Panc1 (cell line): ENCODE data around the gene RPP38. TPM values are rescaled to one million over a fixed set of nuclear protein-coding genes. Genes with fewer than 3 reads are reported as not detected.

Experiments used
- ATAC-seq: fragments of 200-7000 bp; cut with Tn5 transposase; 2 replicates; pipeline ENCODE4 v1.9.1; 2020; ENCODE audit warnings: mild to moderate bottlenecking, moderate library complexity
- BruUV-seq: library from RNA; stranded (reverse); fragments of 400-500 nt; replicated peaks from 2 replicates; lab custom pipeline; 2021; lab: Mats Ljungman, UMichigan
- CTCF ChIA-PET: fragments of 300-600 bp; sonication (Branson Sonifier 250); formaldehyde crosslinking; loops from one replicate; lab custom pipeline; 2022; ENCODE audit warnings: antibody characterized with exemption; lab: Charles Lee
- POLR2A ChIA-PET: fragments of 300-600 bp; sonication (Branson Sonifier 250); formaldehyde crosslinking; loops from one replicate; lab custom pipeline; 2022; ENCODE audit warnings: antibody characterized with exemption; lab: Charles Lee
- DNase-seq: peaks from one replicate; pipeline ENCODE4 v3.0.0-alpha.2; 2010; ENCODE audit warnings: low read depth, low spot score
- H3K27ac ChIP-seq: 2 replicates; pipeline ENCODE4 v1.5.1; 2011; ENCODE audit warnings: mild to moderate bottlenecking, low read length, inconsistent platforms
- H3K27me3 ChIP-seq: fragments of 200-500 bp; sonication (Bioruptor generic); 2 replicates; pipeline ENCODE4 v1.6.0; 2014; ENCODE audit warnings: low read length, inconsistent platforms; ENCODE audit not compliant: control insufficient read depth, insufficient read depth
- H3K36me3 ChIP-seq: fragments of 200-500 bp; sonication (Bioruptor generic); 2 replicates; pipeline ENCODE4 v1.5.1; 2014; ENCODE audit warnings: inconsistent platforms, mild to moderate bottlenecking, low read length, moderate library complexity; ENCODE audit not compliant: control insufficient read depth, insufficient read depth
- H3K4me1 ChIP-seq: 2 replicates; pipeline ENCODE4 v1.5.1; 2011; ENCODE audit warnings: inconsistent platforms, mild to moderate bottlenecking, low read length, moderate library complexity; ENCODE audit not compliant: control insufficient read depth, insufficient read depth
- H3K4me3 ChIP-seq, 2 experiments: 2 replicates each; pipeline ENCODE4 v1.5.1; 2011 to 2012; ENCODE audit warnings: low read depth in 2 of 2, low read length in 2 of 2, mild to moderate bottlenecking in 2 of 2, inconsistent platforms in 1 of 2, moderate library complexity in 1 of 2
- H3K9me3 ChIP-seq: fragments of 200-500 bp; sonication (Bioruptor generic); 2 replicates; pipeline ENCODE4 v1.5.1; 2014; ENCODE audit warnings: low read depth, mild to moderate bottlenecking, inconsistent platforms, low read length, moderate library complexity; ENCODE audit not compliant: control insufficient read depth, insufficient read depth
- CTCF ChIP-seq: fragments of 450-650 bp; IDR thresholded peaks from 2 replicates; pipeline ENCODE4 v1.5.1; 2017; ENCODE audit warnings: mild to moderate bottlenecking
- POLR2AphosphoS5 ChIP-seq: IDR thresholded peaks from 2 replicates; pipeline ENCODE4 v1.6.1; 2012; ENCODE audit warnings: mild to moderate bottlenecking, low read depth, low read length, moderate library complexity
- REST ChIP-seq, 2 experiments: IDR thresholded peaks; 2 replicates each; pipeline ENCODE4 v1.6.1; 2011 to 2012; ENCODE audit warnings: low read depth in 2 of 2, control low read depth in 1 of 2, low read length in 1 of 2, mild to moderate bottlenecking in 1 of 2, moderate library complexity in 1 of 2; ENCODE audit not compliant: insufficient read depth in 1 of 2
- SIN3A ChIP-seq: IDR thresholded peaks from 2 replicates; pipeline ENCODE4 v1.6.1; 2012; ENCODE audit warnings: low read depth, mild to moderate bottlenecking, low read length, moderate library complexity, borderline replicate concordance; ENCODE audit not compliant: insufficient read depth
- TCF7L2 ChIP-seq: IDR thresholded peaks from 2 replicates; pipeline ENCODE4 v1.6.1; 2011; ENCODE audit warnings: mild to moderate bottlenecking, low read depth, low read length, inconsistent platforms
- in situ Hi-C: cut with HindIII; loops from 2 replicates; pipeline ENCODE4 v1.10.0; 2016; ENCODE audit warnings: low sequenced_read_pairs, low pct_unique_long_range_greater_than_20kb
- intact Hi-C: fragments of 100-400 bp; cut with micrococcal nuclease; formaldehyde crosslinking; loops from one replicate; pipeline ENCODE4 v1.10.0; 2022; ENCODE audit not compliant: unreplicated experiment
- total RNA-seq: library from RNA; stranded (reverse); gene quantifications from one replicate; pipeline ENCODE4 v1.2.1, GENCODE V29; 2021; ENCODE audit not compliant: unreplicated experiment

RPP38 gene
- total RNA-seq, 1 experiment from 2014 or later: 19.9 TPM

- H3K27ac ChIP-seq: no peak overlapping the region
- H3K36me3 ChIP-seq: peaks cover 3% of the 10 kb centered on the region; the same call in 1 of the 2 replicates
- no peaks in the 10 kb centered on the region for H3K27me3 ChIP-seq
- TF ChIP-seq CTCF: no peak
- no peak for TF ChIP-seq REST (IDR thresholded peaks at IDR 0.05; ENCODE audit: insufficient read depth in 1 of 2, low read depth in 2 of 2, low read length in 1 of 2)
- no peak for TF ChIP-seq SIN3A
- no peak for TF ChIP-seq POLR2AphosphoS5
- TF ChIP-seq TCF7L2: no peak
- intact Hi-C loops: no loop called here
- POLR2A ChIA-PET: no interaction called here
- H3K9me3 ChIP-seq: no peaks in the 10 kb centered on the region
- in situ Hi-C loops: no loop called here
- no peak for DNase-seq
- CTCF ChIA-PET: no interaction called here
- no TSS peak for BruUV-seq
- no peak overlapping the region for H3K4me3 ChIP-seq
- 0 out of 2 replicates have a peak, but pooled peaks cover 3% of the 10 kb centered on the region for H3K4me1 ChIP-seq
- no peak for ATAC-seq
Measured at GRCh38 chr10:15092855-15093408, 4.2 kb upstream of the RPP38 start.

- in situ Hi-C loops (no loop called here), intact Hi-C loops (no loop called here)
- Histone ChIP-seq H3K36me3 (peaks cover 3% of the 10 kb centered on the region; the same call in 1 of the 2 replicates), H3K27ac (peak overlapping the region; percentile 66), H3K4me3 (peak overlapping the region; percentile 76 to 90), H3K27me3 (no peaks in the 10 kb centered on the region), H3K9me3 (no peaks in the 10 kb centered on the region), H3K4me1 (peaks cover 13% of the 10 kb centered on the region; the same call in 1 of the 2 replicates)
- ChIA-PET CTCF (no interaction called here), POLR2A (no interaction called here)
- ATAC-seq (peak; percentile 48), DNase-seq (no peak)
- TSS peak; percentile 85 for BruUV-seq
- TF ChIP-seq TCF7L2 (no peak), REST (IDR thresholded peaks at IDR 0.05; ENCODE audit: insufficient read depth in 1 of 2, low read depth in 2 of 2, low read length in 1 of 2) (no peak)
Measured at GRCh38 chr10:15096661-15097010, 519 bp upstream of the RPP38 start.
